IPS-18c (cell line): Measurements from ENCODE around the gene LYPD6B.

ENCODE experiments used
- H3K4me3 ChIP-seq: 2 replicates; pipeline ENCODE4 v1.7.0; 2013; ENCODE audit warnings: low read depth, mild to moderate bottlenecking, low read length, moderate library complexity; ENCODE audit not compliant: insufficient read depth
- H3K9me3 ChIP-seq: one replicate; pipeline ENCODE4 v1.6.1; 2013; ENCODE audit warnings: mild to moderate bottlenecking, low read length, moderate library complexity; ENCODE audit not compliant: control insufficient read depth, insufficient read depth

The LYPD6B gene

GRCh38 chr2:149058936-149059335 is 20.4 kb downstream of the LYPD6B start:
- Histone ChIP-seq H3K9me3 (no peaks in the 10 kb centered on the region), H3K4me3 (no peak overlapping the region)

GRCh38 chr2:149059822-149060221 is 21.3 kb downstream of the LYPD6B start:
- no peak overlapping the region for H3K4me3 ChIP-seq
- H3K9me3 ChIP-seq = no peaks in the 10 kb centered on the region

- Histone ChIP-seq H3K9me3 (no peaks in the 10 kb centered on the region), H3K4me3 (no peak overlapping the region)
These were observed 22.7 kb downstream of the LYPD6B start for GRCh38 chr2:149061133-149061745.

DNA sequence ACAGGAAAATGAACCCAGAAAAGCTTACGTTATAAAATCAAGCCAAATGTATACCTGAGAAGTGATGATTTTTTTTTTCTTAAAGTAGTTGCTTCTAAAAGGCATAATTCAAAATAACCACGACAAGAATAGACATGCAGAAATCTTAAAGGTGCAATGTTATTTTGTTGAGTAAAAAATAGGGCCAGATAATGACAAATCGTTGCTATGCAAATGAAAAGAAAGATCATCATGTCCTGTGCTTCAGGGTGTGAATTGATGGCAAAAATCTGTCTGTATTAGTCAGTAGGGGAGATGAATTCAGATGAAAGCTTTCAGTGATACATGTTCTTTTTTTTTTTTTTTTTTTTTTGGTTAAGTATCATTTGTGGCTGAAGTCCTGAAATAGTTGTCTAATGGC is 24.0 kb downstream of the LYPD6B start:
- H3K4me3 ChIP-seq = no peak overlapping the region

DNA sequence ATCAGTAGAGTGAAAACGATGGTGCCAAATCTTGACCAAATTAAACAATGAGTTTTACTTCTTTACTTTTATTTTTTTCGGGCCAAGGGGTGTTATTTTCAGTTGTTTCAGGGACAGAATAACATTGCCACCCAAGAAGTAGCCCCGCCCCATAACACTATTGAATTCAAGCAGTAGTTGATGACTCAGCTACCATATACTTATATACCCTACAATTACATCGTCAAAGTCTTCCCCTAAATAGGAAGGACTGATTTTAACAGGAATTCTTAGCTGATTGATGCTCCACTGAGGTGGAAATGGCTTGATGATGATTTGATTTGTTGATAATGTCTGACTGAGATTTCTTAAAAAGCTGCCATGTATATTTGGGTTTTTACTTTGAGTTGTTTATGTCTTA is 24.7 kb downstream of the LYPD6B start:
- H3K9me3 ChIP-seq = no peaks in the 10 kb centered on the region
- H3K4me3 ChIP-seq = no peak overlapping the region

More for the DNA sequence above, 24.0 kb downstream of the LYPD6B start:
- no peaks in the 10 kb centered on the region for H3K9me3 ChIP-seq

- Histone ChIP-seq H3K9me3 (no peaks in the 10 kb centered on the region), H3K4me3 (no peak overlapping the region)
These were observed 25.9 kb downstream of the LYPD6B start for GRCh38 chr2:149064365-149064841.

- Histone ChIP-seq H3K4me3 (no peak overlapping the region), H3K9me3 (no peaks in the 10 kb centered on the region)
These were observed 26.5 kb downstream of the LYPD6B start for GRCh38 chr2:149064856-149065630.

- H3K9me3 ChIP-seq = no peaks in the 10 kb centered on the region
- no peak overlapping the region for H3K4me3 ChIP-seq
These were observed 29.9 kb downstream of the LYPD6B start for GRCh38 chr2:149068225-149068995.

- Histone ChIP-seq H3K4me3 (no peak overlapping the region), H3K9me3 (no peaks in the 10 kb centered on the region)
These were observed 30.7 kb downstream of the LYPD6B start for GRCh38 chr2:149068996-149069888.

DNA sequence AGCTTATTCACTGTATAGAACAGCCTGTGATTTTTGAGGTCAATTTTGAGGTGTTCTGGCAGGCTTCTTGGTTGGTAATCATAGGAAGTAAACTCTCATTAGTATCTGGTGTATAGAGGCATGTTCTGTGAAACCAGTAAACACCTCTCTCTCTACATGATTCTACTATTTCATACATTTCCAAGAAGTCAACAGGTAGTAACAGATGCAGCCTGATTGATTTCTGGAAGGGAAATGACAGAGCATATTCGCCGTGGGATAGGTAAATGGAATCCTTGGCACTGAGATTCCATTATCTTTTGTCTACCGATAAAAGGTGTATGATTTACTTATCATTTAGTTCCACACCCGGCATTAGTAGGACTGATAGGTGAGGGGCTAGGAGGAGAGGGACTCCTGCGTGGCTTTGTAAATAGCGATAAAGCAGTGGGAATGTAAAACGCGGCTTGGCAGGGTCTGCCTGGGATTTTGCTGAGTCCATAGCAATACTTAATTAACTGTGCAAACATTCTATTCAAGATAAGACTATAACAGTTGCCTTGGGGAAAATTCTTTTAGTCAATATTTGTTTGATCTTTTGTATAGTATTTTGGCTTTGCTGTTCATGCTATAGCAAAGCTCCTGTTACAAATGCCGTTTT is 32.3 kb downstream of the LYPD6B start:
- Histone ChIP-seq H3K4me3 (no peak overlapping the region), H3K9me3 (no peaks in the 10 kb centered on the region)

DNA sequence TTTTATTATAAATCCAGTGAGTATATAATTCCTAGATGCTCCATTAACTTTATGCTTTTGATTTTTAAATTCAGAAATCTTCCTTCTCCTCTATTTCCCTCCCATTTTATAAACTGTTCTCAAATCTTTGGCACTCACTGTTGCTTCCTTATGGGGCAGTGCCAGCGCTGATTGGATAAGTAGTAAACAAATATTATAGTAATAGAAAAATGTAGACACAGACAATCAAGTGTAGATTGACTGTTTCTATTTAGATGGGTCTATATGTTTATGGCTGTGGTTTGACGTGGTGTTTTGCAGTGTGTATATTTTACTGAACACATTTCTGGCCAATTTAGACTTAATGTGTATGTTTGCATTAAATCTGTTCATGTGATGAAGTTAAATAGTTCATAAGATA is 36.6 kb downstream of the LYPD6B start:
- no peak overlapping the region for H3K4me3 ChIP-seq
- H3K9me3 ChIP-seq = no peaks in the 10 kb centered on the region

GRCh38 chr2:149075853-149076252 is 37.4 kb downstream of the LYPD6B start:
- Histone ChIP-seq H3K4me3 (no peak overlapping the region), H3K9me3 (no peaks in the 10 kb centered on the region)

DNA sequence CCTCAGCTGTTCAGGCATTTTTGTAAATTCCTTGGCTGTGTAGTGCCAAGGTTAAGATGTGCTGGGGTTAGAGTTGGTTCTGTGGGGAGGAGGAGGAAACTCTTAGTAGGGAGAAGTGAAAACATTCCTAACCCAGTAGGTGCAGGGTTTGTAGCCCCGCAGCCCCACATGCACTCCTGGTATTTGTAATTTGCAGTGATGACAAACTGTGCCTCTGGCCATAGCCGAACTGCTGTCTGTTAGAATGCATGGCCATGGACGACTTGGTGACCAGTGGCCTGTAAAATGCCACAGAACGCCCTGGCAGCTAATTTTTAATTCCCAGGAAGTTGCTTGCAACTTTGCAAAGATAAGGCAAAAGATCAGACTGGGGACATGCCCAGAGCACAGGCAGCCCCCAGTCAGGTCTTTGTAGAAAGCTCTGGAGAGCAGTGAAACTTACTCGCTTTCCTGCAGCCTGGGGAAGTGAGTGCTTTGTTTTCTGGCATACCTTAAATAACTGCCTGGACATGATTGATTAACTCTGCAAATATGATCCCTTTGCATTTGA is 38.4 kb downstream of the LYPD6B start:
- H3K9me3 ChIP-seq = no peaks in the 10 kb centered on the region
- no peak overlapping the region for H3K4me3 ChIP-seq

DNA sequence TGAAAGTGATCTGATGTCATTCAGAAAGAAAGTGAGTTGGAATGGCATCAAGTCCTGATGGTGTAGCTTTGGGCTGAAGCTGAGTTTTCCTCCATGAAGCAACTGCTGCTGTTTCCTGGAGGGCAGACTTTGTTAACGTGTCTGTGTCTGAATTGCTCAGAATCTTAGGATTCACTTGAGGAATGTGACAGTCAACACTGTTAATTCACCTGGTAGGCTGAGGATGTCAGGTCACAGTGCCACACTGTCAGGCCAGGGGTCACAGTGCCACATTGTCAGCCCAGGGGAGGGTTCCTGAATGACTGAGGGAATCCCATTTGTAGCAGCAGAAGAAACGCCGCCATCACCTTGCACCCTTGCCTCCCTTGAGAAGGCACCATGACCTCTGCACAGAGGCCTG is 39.4 kb downstream of the LYPD6B start:
- H3K9me3 ChIP-seq = no peaks in the 10 kb centered on the region
- H3K4me3 ChIP-seq = no peak overlapping the region

GRCh38 chr2:149080099-149080498 is 41.6 kb downstream of the LYPD6B start:
- Histone ChIP-seq H3K4me3 (no peak overlapping the region), H3K9me3 (no peaks in the 10 kb centered on the region)

DNA sequence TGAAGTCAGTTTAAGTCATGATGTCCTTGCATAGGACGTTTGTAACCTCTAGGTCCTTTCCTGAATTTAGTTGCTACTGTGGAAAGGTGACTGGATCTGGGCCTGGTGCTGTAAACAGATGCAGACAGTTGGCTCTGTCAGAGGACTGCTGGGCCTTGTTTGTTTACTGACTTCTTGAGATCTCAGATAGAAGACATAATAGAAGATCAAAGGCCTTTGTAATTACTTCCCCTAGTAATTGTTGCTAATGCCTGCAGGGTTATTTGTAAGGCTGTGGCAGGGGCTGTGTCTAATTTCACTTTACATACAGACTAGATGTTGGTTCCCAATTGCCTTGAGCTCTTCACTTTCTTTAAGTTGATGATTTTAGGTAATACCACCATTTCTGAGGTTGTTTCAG is 42.5 kb downstream of the LYPD6B start:
- no peaks in the 10 kb centered on the region for H3K9me3 ChIP-seq
- no peak overlapping the region for H3K4me3 ChIP-seq
